SK-N-SH (cell line): ENCODE measurements around the gene ZNF718. TPM values are rescaled to one million over a fixed set of nuclear protein-coding genes. Genes with fewer than 3 reads are reported as not detected.

Experiments used
- CTCF ChIA-PET: fragments of 300-600, 350-600 bp; formaldehyde crosslinking; extraction: SDS; loops from one replicate; lab custom pipeline; 2021; lab: Yijun Ruan, JAX
- POLR2A ChIA-PET: fragments of 350-600 bp; sonication (Branson Sonifier 250); formaldehyde crosslinking; extraction: SDS; loops from one replicate; lab custom pipeline; 2020; ENCODE audit warnings: antibody characterized with exemption, inconsistent platforms; lab: Yijun Ruan, JAX
- DNase-seq: peaks from one replicate; pipeline ENCODE4 v3.0.0; 2012
- H2AFZ ChIP-seq: fragments of 200-600 bp; sonication (generic); 2 replicates; pipeline ENCODE4 v1.8.1; 2016; ENCODE audit warnings: antibody characterized with exemption, mild to moderate bottlenecking, low read depth
- H3F3A ChIP-seq: fragments of 200-600 bp; sonication (generic); replicated peaks from 2 replicates; pipeline ENCODE3; 2016; ENCODE audit warnings: antibody characterized with exemption, mild to moderate bottlenecking; ENCODE audit not compliant: insufficient read depth
- H3K27ac ChIP-seq, 2 experiments: fragments of 200-500 bp in 1 of 2; fragments of 200-600 bp in 1 of 2; sonication (Bioruptor generic) in 1 of 2; sonication (generic), shearing (Covaris generic) in 1 of 2; 2 replicates each; pipeline versions ENCODE4 v1.5.1 to v1.6.1; 2014 to 2016; ENCODE audit warnings: low read depth in 2 of 2, inconsistent platforms in 1 of 2, low read length in 1 of 2, mild to moderate bottlenecking in 1 of 2, mixed read lengths in 1 of 2
- H3K27me3 ChIP-seq: fragments of 200-600 bp; sonication (generic), shearing (Covaris generic); 2 replicates; pipeline ENCODE4 v1.6.1; 2016; ENCODE audit warnings: mixed run types; ENCODE audit not compliant: insufficient read depth
- H3K36me3 ChIP-seq, 2 experiments: fragments of 200-500 bp in 1 of 2; fragments of 200-600 bp in 1 of 2; sonication (Bioruptor generic) in 1 of 2; sonication (generic) in 1 of 2; replicated peaks in 1 of 2; 2 replicates each; pipeline versions ENCODE3 to v1.5.1; 2014 to 2016; ENCODE audit warnings: low read length in 1 of 2, mild to moderate bottlenecking in 1 of 2; ENCODE audit not compliant: insufficient read depth in 2 of 2, control insufficient read depth in 1 of 2
- H3K4me1 ChIP-seq, 2 experiments: fragments of 200-500 bp in 1 of 2; fragments of 200-600 bp in 1 of 2; sonication (Bioruptor generic) in 1 of 2; sonication (generic), shearing (Covaris generic) in 1 of 2; 2 replicates each; pipeline versions ENCODE4 v1.5.1 to v1.6.1; 2014 to 2016; ENCODE audit warnings: low read depth in 1 of 2, low read length in 1 of 2, mixed run types in 1 of 2; ENCODE audit not compliant: insufficient read depth in 2 of 2, control insufficient read depth in 1 of 2
- H3K4me2 ChIP-seq: fragments of 200-600 bp; sonication (generic), shearing (Covaris generic); 2 replicates; pipeline ENCODE4 v1.6.1; 2017; ENCODE audit warnings: mixed run types
- H3K4me3 ChIP-seq, 2 experiments: fragments of 200-500 bp in 1 of 2; fragments of 200-600 bp in 1 of 2; sonication (Bioruptor generic) in 1 of 2; sonication (generic), shearing (Covaris generic) in 1 of 2; 2 replicates each; pipeline versions ENCODE4 v1.5.1 to v1.8.1; 2014 to 2016; ENCODE audit warnings: low read depth in 2 of 2, inconsistent platforms in 1 of 2, low read length in 1 of 2, mild to moderate bottlenecking in 1 of 2, mixed read lengths in 1 of 2, moderate library complexity in 1 of 2
- H3K79me2 ChIP-seq: fragments of 200-600 bp; sonication (generic); 2 replicates; pipeline ENCODE4 v1.8.1; 2017; ENCODE audit warnings: mild to moderate bottlenecking; ENCODE audit not compliant: insufficient read depth
- H3K9ac ChIP-seq: fragments of 200-600 bp; sonication (generic); 2 replicates; pipeline ENCODE4 v1.6.1; 2017; ENCODE audit warnings: mixed run types
- H3K9me2 ChIP-seq: fragments of 200-600 bp; sonication (generic); 2 replicates; pipeline ENCODE4 v1.6.1; 2017; ENCODE audit warnings: mixed run types
- H3K9me3 ChIP-seq: fragments of 200-600 bp; sonication (generic); 2 replicates; pipeline ENCODE4 v1.6.1; 2017; ENCODE audit warnings: mixed run types, mild to moderate bottlenecking, moderate library complexity
- H4K20me1 ChIP-seq: fragments of 200-600 bp; sonication (generic); 2 replicates; pipeline ENCODE4 v1.6.1; 2017; ENCODE audit warnings: mild to moderate bottlenecking, mixed run types; ENCODE audit not compliant: insufficient read depth
- EP300 ChIP-seq, 2 experiments: IDR thresholded peaks; 2 replicates each; pipeline versions ENCODE4 v1.4.0 to v1.6.1; 2012; ENCODE audit warnings: borderline replicate concordance in 1 of 2, low read depth in 1 of 2, low read length in 1 of 2
- FOXJ3 ChIP-seq: sonication (generic); formaldehyde crosslinking; IDR thresholded peaks from 2 replicates; pipeline ENCODE4 v1.5.1; 2020; ENCODE audit warnings: mild to moderate bottlenecking, missing genetic modification reagents
- FOXM1 ChIP-seq: IDR thresholded peaks from 2 replicates; pipeline ENCODE4 v1.4.0; 2012; ENCODE audit warnings: low read depth, mild to moderate bottlenecking
- GATA2 ChIP-seq: sonication (generic); formaldehyde crosslinking; IDR thresholded peaks from 2 replicates; pipeline ENCODE4 v1.5.0; 2020; ENCODE audit warnings: mild to moderate bottlenecking, missing genetic modification reagents
- JUND ChIP-seq: IDR thresholded peaks from 2 replicates; pipeline ENCODE4 v1.4.0; 2012
- MEF2A ChIP-seq: IDR thresholded peaks from 2 replicates; pipeline ENCODE4 v1.4.0; 2012; ENCODE audit warnings: low read depth, borderline replicate concordance
- NFIC ChIP-seq: IDR thresholded peaks from 2 replicates; pipeline ENCODE4 v1.4.0; 2012; ENCODE audit warnings: borderline replicate concordance
- POLR2AphosphoS5 ChIP-seq: IDR thresholded peaks from 2 replicates; pipeline ENCODE4 v1.6.1; 2012; ENCODE audit warnings: low read depth, low read length
- RCOR1 ChIP-seq: fragments of 150-350 bp; IDR thresholded peaks from 2 replicates; pipeline ENCODE4 v1.6.1; 2017; ENCODE audit warnings: antibody characterized with exemption, low read length
- RXRA ChIP-seq: IDR thresholded peaks from 2 replicates; pipeline ENCODE4 v1.4.0; 2012; ENCODE audit warnings: low read depth, mild to moderate bottlenecking, borderline replicate concordance
- TCF12 ChIP-seq: IDR thresholded peaks from 2 replicates; pipeline ENCODE4 v1.4.0; 2012
- YY1 ChIP-seq: IDR thresholded peaks from 2 replicates; pipeline ENCODE4 v1.4.0; 2012; ENCODE audit warnings: low read depth, mild to moderate bottlenecking
- WGBS: methylation state at CpG from one replicate; pipeline ENCODE4 v1.1.6; 2017; ENCODE audit warnings: low lambda C conversion rate; 5-methylcytosine and 5-hydroxymethylcytosine counted together
- polyA plus RNA-seq, 3 experiments: library from polyadenylated mRNA; depleted of rRNA; stranded (reverse); fragments of >200 nt; gene quantifications; 2 replicates each; pipeline ENCODE4 v1.2.3, GENCODE V29; 2012
- TF ChIP-seq, protein P1 (sequence below): fragments of 150-350 bp; IDR thresholded peaks from 2 replicates; pipeline ENCODE4 v1.6.1; 2016; ENCODE audit warnings: mild to moderate bottlenecking, low read depth, low read length
- TF ChIP-seq, protein P2 (sequence below): IDR thresholded peaks from 2 replicates; pipeline ENCODE4 v1.4.0; 2012; ENCODE audit warnings: low read depth, borderline replicate concordance
- TF ChIP-seq, protein P3 (sequence below): IDR thresholded peaks from 2 replicates; pipeline ENCODE4 v1.4.0; 2012; ENCODE audit warnings: low read depth
- TF ChIP-seq, protein P4 (sequence below): IDR thresholded peaks from 2 replicates; pipeline ENCODE4; 2012

The ZNF718 gene
- polyA plus RNA-seq, 1 of the 3 experiments (the other 2 are of a cell fraction) = 0.02 TPM

DNA sequence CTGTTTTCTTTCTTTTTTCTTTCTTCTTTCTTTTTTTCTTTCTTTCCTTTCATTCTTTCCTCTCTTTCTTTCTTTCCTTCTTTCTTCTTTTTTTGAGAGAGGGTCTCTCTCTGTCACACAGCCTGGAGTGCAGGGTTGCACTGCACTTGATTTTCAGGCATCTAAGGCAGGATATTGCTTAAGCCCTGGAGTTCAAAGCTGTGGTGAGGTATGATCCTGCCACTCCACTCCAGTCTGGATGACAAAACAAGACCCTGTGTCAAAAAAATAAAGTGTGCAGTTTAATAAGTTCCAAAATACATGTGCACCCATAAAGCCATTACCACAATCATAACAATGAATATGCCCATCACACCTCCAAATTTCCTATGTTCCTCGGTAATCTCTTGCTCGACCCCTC, 10.6 kb upstream of the ZNF718 start:
- no peak overlapping the region for H3K4me2 ChIP-seq
- H3K4me1 ChIP-seq = no peaks in the 10 kb centered on the region
- POLR2A ChIA-PET = no interaction called here
- TF ChIP-seq, protein P1, sequence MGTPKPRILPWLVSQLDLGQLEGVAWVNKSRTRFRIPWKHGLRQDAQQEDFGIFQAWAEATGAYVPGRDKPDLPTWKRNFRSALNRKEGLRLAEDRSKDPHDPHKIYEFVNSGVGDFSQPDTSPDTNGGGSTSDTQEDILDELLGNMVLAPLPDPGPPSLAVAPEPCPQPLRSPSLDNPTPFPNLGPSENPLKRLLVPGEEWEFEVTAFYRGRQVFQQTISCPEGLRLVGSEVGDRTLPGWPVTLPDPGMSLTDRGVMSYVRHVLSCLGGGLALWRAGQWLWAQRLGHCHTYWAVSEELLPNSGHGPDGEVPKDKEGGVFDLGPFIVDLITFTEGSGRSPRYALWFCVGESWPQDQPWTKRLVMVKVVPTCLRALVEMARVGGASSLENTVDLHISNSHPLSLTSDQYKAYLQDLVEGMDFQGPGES = no peak
- TF ChIP-seq RXRA = no peak
- no peak for TF ChIP-seq GATA2
- no peak for TF ChIP-seq MEF2A
- no peak for TF ChIP-seq POLR2AphosphoS5
- no peak for TF ChIP-seq YY1
- no peak for TF ChIP-seq FOXJ3
- no peak for TF ChIP-seq NFIC
- no peak for TF ChIP-seq RCOR1
- TF ChIP-seq, protein P2, sequence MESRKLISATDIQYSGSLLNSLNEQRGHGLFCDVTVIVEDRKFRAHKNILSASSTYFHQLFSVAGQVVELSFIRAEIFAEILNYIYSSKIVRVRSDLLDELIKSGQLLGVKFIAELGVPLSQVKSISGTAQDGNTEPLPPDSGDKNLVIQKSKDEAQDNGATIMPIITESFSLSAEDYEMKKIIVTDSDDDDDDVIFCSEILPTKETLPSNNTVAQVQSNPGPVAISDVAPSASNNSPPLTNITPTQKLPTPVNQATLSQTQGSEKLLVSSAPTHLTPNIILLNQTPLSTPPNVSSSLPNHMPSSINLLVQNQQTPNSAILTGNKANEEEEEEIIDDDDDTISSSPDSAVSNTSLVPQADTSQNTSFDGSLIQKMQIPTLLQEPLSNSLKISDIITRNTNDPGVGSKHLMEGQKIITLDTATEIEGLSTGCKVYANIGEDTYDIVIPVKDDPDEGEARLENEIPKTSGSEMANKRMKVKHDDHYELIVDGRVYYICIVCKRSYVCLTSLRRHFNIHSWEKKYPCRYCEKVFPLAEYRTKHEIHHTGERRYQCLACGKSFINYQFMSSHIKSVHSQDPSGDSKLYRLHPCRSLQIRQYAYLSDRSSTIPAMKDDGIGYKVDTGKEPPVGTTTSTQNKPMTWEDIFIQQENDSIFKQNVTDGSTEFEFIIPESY = no peak
- TF ChIP-seq TCF12 = no peak
- TF ChIP-seq EP300 (IDR thresholded peaks at IDR 0.05; ENCODE audit: borderline replicate concordance in 1 of 2, low read depth in 1 of 2, low read length in 1 of 2) = no peak
- TF ChIP-seq, protein P3, sequence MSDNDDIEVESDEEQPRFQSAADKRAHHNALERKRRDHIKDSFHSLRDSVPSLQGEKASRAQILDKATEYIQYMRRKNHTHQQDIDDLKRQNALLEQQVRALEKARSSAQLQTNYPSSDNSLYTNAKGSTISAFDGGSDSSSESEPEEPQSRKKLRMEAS = no peak
- H3K36me3 ChIP-seq = no peaks in the 10 kb centered on the region
- no peak overlapping the region for H3K27ac ChIP-seq
- DNase-seq = no peak
- no peaks in the 10 kb centered on the region for H4K20me1 ChIP-seq
- no peak overlapping the region for H3K4me3 ChIP-seq
- H2AFZ ChIP-seq = no peak overlapping the region
- H3K9me3 ChIP-seq = peaks cover 6% of the 10 kb centered on the region; the same call in 1 of the 2 replicates
- H3F3A ChIP-seq = no peaks in the 10 kb centered on the region
- H3K27me3 ChIP-seq = no peaks in the 10 kb centered on the region
- no peak overlapping the region for H3K9ac ChIP-seq
- CTCF ChIA-PET = no interaction called here
- H3K79me2 ChIP-seq = no peaks in the 10 kb centered on the region
- 0% methylated on average over 2 of the region's 2 CpGs for WGBS
- H3K9me2 ChIP-seq = no peaks in the 10 kb centered on the region

DNA sequence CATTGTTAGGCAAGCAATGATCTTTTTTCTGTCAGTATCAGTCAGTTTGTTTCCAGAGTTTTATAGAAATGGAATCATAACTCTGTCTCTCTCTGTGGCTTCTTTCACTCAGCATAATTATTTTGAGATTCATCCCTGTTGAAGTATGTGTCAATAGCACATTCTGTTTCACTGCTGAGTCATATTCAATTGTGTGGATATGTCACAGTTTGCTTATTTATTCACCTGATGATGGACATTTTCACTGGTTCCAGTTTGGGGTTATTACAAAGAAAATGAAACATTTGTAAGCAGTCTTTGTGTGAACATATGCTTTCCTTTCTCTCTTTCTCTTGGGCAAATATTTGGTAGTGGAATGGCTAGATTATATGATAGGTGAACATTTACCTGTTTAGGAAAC, 10.2 kb upstream of the ZNF718 start:
- Histone ChIP-seq H3K9me3 (peaks cover 6% of the 10 kb centered on the region; the same call in 1 of the 2 replicates), H3K27ac (no peak overlapping the region), H3F3A (no peaks in the 10 kb centered on the region), H3K9me2 (no peaks in the 10 kb centered on the region), H2AFZ (no peak overlapping the region), H3K4me3 (no peak overlapping the region), H3K27me3 (no peaks in the 10 kb centered on the region), H3K79me2 (no peaks in the 10 kb centered on the region), H4K20me1 (no peaks in the 10 kb centered on the region), H3K4me2 (no peak overlapping the region), H3K4me1 (no peaks in the 10 kb centered on the region), H3K36me3 (no peaks in the 10 kb centered on the region), H3K9ac (no peak overlapping the region)
- DNase-seq = no peak
- CTCF ChIA-PET = no interaction called here
- TF ChIP-seq, protein P2 = no peak
- TF ChIP-seq, protein P4, sequence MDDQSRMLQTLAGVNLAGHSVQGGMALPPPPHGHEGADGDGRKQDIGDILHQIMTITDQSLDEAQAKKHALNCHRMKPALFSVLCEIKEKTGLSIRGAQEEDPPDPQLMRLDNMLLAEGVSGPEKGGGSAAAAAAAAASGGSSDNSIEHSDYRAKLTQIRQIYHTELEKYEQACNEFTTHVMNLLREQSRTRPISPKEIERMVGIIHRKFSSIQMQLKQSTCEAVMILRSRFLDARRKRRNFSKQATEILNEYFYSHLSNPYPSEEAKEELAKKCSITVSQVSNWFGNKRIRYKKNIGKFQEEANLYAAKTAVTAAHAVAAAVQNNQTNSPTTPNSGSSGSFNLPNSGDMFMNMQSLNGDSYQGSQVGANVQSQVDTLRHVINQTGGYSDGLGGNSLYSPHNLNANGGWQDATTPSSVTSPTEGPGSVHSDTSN = no peak
- TF ChIP-seq JUND (no peak), NFIC (no peak), FOXM1 (no peak), POLR2AphosphoS5 (no peak)
- POLR2A ChIA-PET = no interaction called here
